Measurements from ENCODE around the gene SRRD.

DNA sequence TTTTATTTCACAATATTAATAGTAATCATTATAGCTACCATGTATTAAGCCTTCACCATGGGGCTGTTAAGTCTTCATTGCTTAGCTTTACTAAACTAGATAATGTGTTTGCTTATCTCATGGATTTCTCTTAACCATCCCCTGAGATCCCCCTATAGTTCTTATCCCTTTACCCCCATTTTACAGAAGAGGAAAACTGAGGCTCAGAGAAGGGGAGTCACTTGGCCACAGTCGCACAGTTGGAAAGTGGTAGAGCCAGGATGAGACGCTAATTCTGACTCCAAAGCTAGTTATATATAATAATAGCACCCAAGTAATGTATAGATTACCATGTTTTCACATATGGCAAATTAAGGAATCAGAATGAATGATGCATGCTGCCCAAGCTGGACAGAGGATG, 38.3 kb downstream of the SRRD start:
- TF ChIP-seq POLR2AphosphoS5 (IDR thresholded peaks at IDR 0.05; ENCODE audit: borderline replicate concordance, low read depth, low read length): no peak
- TF ChIP-seq EZH2 (IDR thresholded peaks at IDR 0.05): no peak
- TF ChIP-seq FOXP2 (optimal IDR thresholded peaks at IDR 0.05; ENCODE audit: control extremely low read depth, extremely low read length, insufficient read depth): no peak

Data from SK-N-MC (cell line).